CD14-positive monocyte (primary cell): Measurements from ENCODE around the gene SEZ6L. TPM values are rescaled to one million over a fixed set of nuclear protein-coding genes. Genes with fewer than 3 reads are reported as not detected.

ENCODE experiments used
- DNase-seq, 3 donors: peaks; one replicate each; pipeline ENCODE4 v3.0.0-alpha.2; 2011 to 2022
- H2AFZ ChIP-seq: 2 replicates; pipeline ENCODE4 v1.6.0; 2012; ENCODE audit warnings: mild to moderate bottlenecking, low read depth, low read length, inconsistent platforms; ENCODE audit not compliant: insufficient read depth, poor library complexity, severe bottlenecking
- H3K27ac ChIP-seq, 2 donors: 1 replicate in 1 of 2; 2 replicates in 1 of 2; pipeline ENCODE4 v1.5.1; 2012 to 2013; ENCODE audit warnings: low read length in 2 of 2, control low read depth in 1 of 2, inconsistent platforms in 1 of 2, low read depth in 1 of 2, mild to moderate bottlenecking in 1 of 2
- H3K27me3 ChIP-seq, 2 donors: one replicate each; pipeline versions ENCODE4 v1.6.0 to v1.6.1; 2011 to 2013; ENCODE audit warnings: low read length in 2 of 2; ENCODE audit not compliant: control insufficient read depth in 2 of 2, insufficient read depth in 2 of 2
- H3K36me3 ChIP-seq, 2 donors: replicated peaks in 1 of 2; 1 replicate in 1 of 2; 2 replicates in 1 of 2; pipeline versions ENCODE4 v1.5.1 to v1.6.1; 2012 to 2013; ENCODE audit warnings: low read length in 2 of 2, control low read depth in 1 of 2, inconsistent platforms in 1 of 2, mild to moderate bottlenecking in 1 of 2; ENCODE audit not compliant: insufficient read depth in 2 of 2, control insufficient read depth in 1 of 2
- H3K4me1 ChIP-seq, 2 donors: 1 replicate in 1 of 2; 2 replicates in 1 of 2; pipeline versions ENCODE4 v1.5.1 to v1.6.1; 2012 to 2013; ENCODE audit warnings: low read length in 2 of 2, control low read depth in 1 of 2, inconsistent platforms in 1 of 2, mild to moderate bottlenecking in 1 of 2, moderate library complexity in 1 of 2; ENCODE audit not compliant: insufficient read depth in 2 of 2, control insufficient read depth in 1 of 2
- H3K4me2 ChIP-seq: replicated peaks from 2 replicates; pipeline ENCODE3; 2012; ENCODE audit warnings: low read length, moderate library complexity, mild to moderate bottlenecking; ENCODE audit not compliant: poor library complexity, severe bottlenecking; ENCODE audit errors: extremely low read depth
- H3K4me3 ChIP-seq, 3 experiments: fragments of 200-600 bp in 1 of 3; sonication (generic) in 1 of 3; replicated peaks in 1 of 3; 1 replicate in 2 of 3; 2 replicates in 1 of 3; pipeline ENCODE4 v1.5.1; 2011 to 2013; ENCODE audit warnings: low read length in 3 of 3, mild to moderate bottlenecking in 3 of 3, control low read depth in 2 of 3, low read depth in 2 of 3, inconsistent platforms in 1 of 3, moderate library complexity in 1 of 3
- H3K79me2 ChIP-seq: 2 replicates; pipeline ENCODE4 v1.6.0; 2012; ENCODE audit warnings: mild to moderate bottlenecking, control low read depth, inconsistent platforms, low read length, moderate library complexity; ENCODE audit not compliant: insufficient read depth
- H3K9ac ChIP-seq: 2 replicates; pipeline ENCODE4 v1.6.0; 2017; ENCODE audit warnings: low read length, mild to moderate bottlenecking; ENCODE audit not compliant: insufficient read depth, poor library complexity, severe bottlenecking
- H3K9me3 ChIP-seq, 2 donors: replicated peaks in 1 of 2; 1 replicate in 1 of 2; 2 replicates in 1 of 2; pipeline versions ENCODE4 v1.5.1 to v1.6.1; 2012 to 2013; ENCODE audit warnings: low read length in 2 of 2, control low read depth in 1 of 2; ENCODE audit not compliant: control insufficient read depth in 1 of 2, insufficient read depth in 1 of 2
- H4K20me1 ChIP-seq: 2 replicates; pipeline ENCODE4 v1.6.0; 2012; ENCODE audit warnings: mild to moderate bottlenecking, low read length, control low read depth, moderate library complexity; ENCODE audit not compliant: insufficient read depth
- H3K27ac Mint-ChIP-seq, 7 donors: one replicate each; pipeline ENCODE4 v1.8.0; 2020; ENCODE audit warnings: mild to moderate bottlenecking in 7 of 7, mixed read lengths in 7 of 7, moderate library complexity in 6 of 7, inconsistent platforms in 2 of 7
- H3K27me3 Mint-ChIP-seq, 3 donors: one replicate each; pipeline ENCODE4 v1.8.0; 2021 to 2022; ENCODE audit warnings: low read depth in 3 of 3, mild to moderate bottlenecking in 3 of 3, mixed read lengths in 3 of 3, moderate library complexity in 3 of 3, inconsistent platforms in 1 of 3
- H3K36me3 Mint-ChIP-seq, 2 donors: one replicate each; pipeline ENCODE4 v1.8.0; 2020; ENCODE audit warnings: mixed read lengths in 2 of 2, inconsistent platforms in 1 of 2, mild to moderate bottlenecking in 1 of 2
- H3K4me1 Mint-ChIP-seq: one replicate; pipeline ENCODE4 v1.8.0; 2020; ENCODE audit warnings: mild to moderate bottlenecking, mixed read lengths
- H3K4me3 Mint-ChIP-seq, 2 donors: one replicate each; pipeline ENCODE4 v1.8.0; 2020; ENCODE audit warnings: mild to moderate bottlenecking in 2 of 2, mixed read lengths in 2 of 2, moderate library complexity in 1 of 2
- H3K9me3 Mint-ChIP-seq, 7 donors: one replicate each; pipeline ENCODE4 v1.8.0; 2020 to 2022; ENCODE audit warnings: mixed read lengths in 7 of 7, mild to moderate bottlenecking in 6 of 7, moderate library complexity in 6 of 7, inconsistent platforms in 2 of 7
- CTCF ChIP-seq: fragments of 200-600 bp; IDR thresholded peaks from one replicate; pipeline ENCODE4 v1.8.0; 2022; ENCODE audit warnings: antibody characterized with exemption, mild to moderate bottlenecking
- WGBS: methylation state at CpG from one replicate; pipeline ENCODE4 v1.1.5; 2013; ENCODE audit warnings: missing lambda C conversion rate; ENCODE audit not compliant: insufficient coverage; 5-methylcytosine and 5-hydroxymethylcytosine counted together
- intact Hi-C, 2 donors: fragments of 100-400 bp; cut with micrococcal nuclease; formaldehyde crosslinking; loops; one replicate each; pipeline versions ENCODE4 v1.15.0 to v1.15.1; 2023
- polyA plus RNA-seq, 3 donors: library from polyadenylated mRNA; depleted of rRNA in 1 of 3; unstranded in 2 of 3; stranded (reverse) in 1 of 3; fragments of 300-500 nt in 2 of 3; fragments of >200 nt in 1 of 3; fragmentation: Illumina TruSeq in 2 of 3; gene quantifications; 1 replicate in 2 of 3; 2 replicates in 1 of 3; pipeline ENCODE4 v1.2.3, GENCODE V29; 2012 to 2021

SEZ6L gene
- polyA plus RNA-seq, 3 donors = 0.43 to 2.8 (median 0.71) TPM

GRCh38 chr22:26380072-26380830 lies 211.0 kb downstream of the SEZ6L start:
- no peak for TF ChIP-seq CTCF
- Histone ChIP-seq H3K27ac (no peak overlapping the region), H3K9me3 (peaks cover 0 to 5% of the 10 kb centered on the region in 2 donors), H3K4me3 (no peak overlapping the region), H3K4me1 (peaks cover 4 to 5% of the 10 kb centered on the region in 2 donors), H2AFZ (no peak overlapping the region), H3K4me2 (no peak overlapping the region), H4K20me1 (no peaks in the 10 kb centered on the region), H3K36me3 (no peaks in the 10 kb centered on the region), H3K9ac (no peak overlapping the region), H3K79me2 (no peaks in the 10 kb centered on the region), H3K27me3 (no peaks in the 10 kb centered on the region)
- Mint-ChIP-seq H3K36me3 (no peaks in the 10 kb centered on the region), H3K27ac (no peak overlapping the region), H3K4me1 (peaks cover 8% of the 10 kb centered on the region), H3K4me3 (no peak overlapping the region), H3K9me3 (peaks cover 0 to 9% (median 0%) of the 10 kb centered on the region in 7 donors), H3K27me3 (peaks cover 3 to 5% (median 3%) of the 10 kb centered on the region in 3 donors)
- 100% methylated on average over 5 of the region's 10 CpGs for WGBS
- DNase-seq = no peak
- intact Hi-C loops = no loop called here

GRCh38 chr22:26382782-26383181 lies 213.5 kb downstream of the SEZ6L start:
- no peak overlapping the region for H3K27ac Mint-ChIP-seq
- no CpG with 5 or more reads among the region's 3 CpGs for WGBS
- no peaks in the 10 kb centered on the region for H3K79me2 ChIP-seq
- H3K4me2 ChIP-seq = no peak overlapping the region
- H3K4me3 ChIP-seq = no peak overlapping the region
- H3K4me3 Mint-ChIP-seq = no peak overlapping the region
- no peaks in the 10 kb centered on the region for H3K27me3 ChIP-seq
- no peak overlapping the region for H3K9ac ChIP-seq
- H3K4me1 Mint-ChIP-seq = no peaks in the 10 kb centered on the region
- no peak for TF ChIP-seq CTCF
- no peak for DNase-seq
- intact Hi-C loops = no loop called here
- no peaks in the 10 kb centered on the region for H3K36me3 Mint-ChIP-seq
- H3K4me1 ChIP-seq = no peaks in the 10 kb centered on the region
- peaks cover 0 to 9% (median 0%) of the 10 kb centered on the region in 7 donors for H3K9me3 Mint-ChIP-seq
- H3K27me3 Mint-ChIP-seq = peaks cover 2 to 5% (median 5%) of the 10 kb centered on the region in 3 donors
- H3K36me3 ChIP-seq = no peaks in the 10 kb centered on the region
- H4K20me1 ChIP-seq = no peaks in the 10 kb centered on the region
- H3K9me3 ChIP-seq = peaks cover 0 to 5% of the 10 kb centered on the region in 2 donors
- no peak overlapping the region for H2AFZ ChIP-seq
- H3K27ac ChIP-seq = no peak overlapping the region
